GM19372 (cell line): ENCODE measurements around the gene EFHC2.

Experiments
- ATAC-seq: cut with Tn5 transposase; IDR thresholded peaks from one replicate; pipeline ENCODE4 v1.9.1; 2021; ENCODE audit warnings: mild to moderate bottlenecking, low read depth, moderate library complexity; ENCODE audit not compliant: unreplicated experiment

The EFHC2 gene

GRCh38 chrX:44157858-44158257 is 185.6 kb downstream of the EFHC2 start:
- no peak for ATAC-seq

- no peak for ATAC-seq
Observed at GRCh38 chrX:44157283-44157682, 186.2 kb downstream of the EFHC2 start.

GRCh38 chrX:44156726-44157125 is 186.7 kb downstream of the EFHC2 start:
- ATAC-seq = no peak

- ATAC-seq = no peak
Observed at GRCh38 chrX:44155126-44155525, 188.3 kb downstream of the EFHC2 start.

- ATAC-seq = no peak
Observed at GRCh38 chrX:44152852-44153251, 190.6 kb downstream of the EFHC2 start.

GRCh38 chrX:44147130-44147529 is 196.3 kb downstream of the EFHC2 start:
- no peak for ATAC-seq

- no peak for ATAC-seq
Observed at GRCh38 chrX:44144177-44144945, 199.1 kb downstream of the EFHC2 start.

- ATAC-seq = no peak
Observed at GRCh38 chrX:44143061-44143602, 200.3 kb downstream of the EFHC2 start.

- ATAC-seq = no peak
Observed at GRCh38 chrX:44130189-44130588, 213.3 kb downstream of the EFHC2 start.

GRCh38 chrX:44113337-44113736 is 230.1 kb downstream of the EFHC2 start:
- ATAC-seq = no peak

- ATAC-seq = no peak
Observed at GRCh38 chrX:44106864-44107263, 236.6 kb downstream of the EFHC2 start.

- ATAC-seq = no peak
Observed at GRCh38 chrX:44105228-44105913, 238.1 kb downstream of the EFHC2 start.

- no peak for ATAC-seq
Observed at GRCh38 chrX:44104699-44105098, 238.8 kb downstream of the EFHC2 start.

- no peak for ATAC-seq
Observed at GRCh38 chrX:44101281-44101680, 242.2 kb downstream of the EFHC2 start.

GRCh38 chrX:44099366-44099765 is 244.1 kb downstream of the EFHC2 start:
- no peak for ATAC-seq
